SK-N-SH treated with all-trans-retinoic acid at 6 μM for 48 hours (cell line): ENCODE data around the gene LRRC7.

Experiments
- ARNTL ChIP-seq: fragments of 450-650 bp; formaldehyde crosslinking; IDR thresholded peaks from 2 replicates; pipeline ENCODE4 v1.5.0; 2020; ENCODE audit warnings: low read depth, mild to moderate bottlenecking, moderate library complexity, borderline replicate concordance
- BACH2 ChIP-seq: fragments of 250-450 bp; sonication (Bioruptor Pico); IDR thresholded peaks from 2 replicates; pipeline ENCODE4 v1.9.0; 2021; ENCODE audit warnings: mild to moderate bottlenecking, borderline replicate concordance
- CREB5 ChIP-seq: fragments of 250-450 bp; sonication (Bioruptor Pico); IDR thresholded peaks from 2 replicates; pipeline ENCODE4 v1.5.1; 2020; ENCODE audit warnings: low read depth, mild to moderate bottlenecking, moderate library complexity
- CSRNP3 ChIP-seq: fragments of 250-450 bp; sonication (Bioruptor Pico); IDR thresholded peaks from 2 replicates; pipeline ENCODE4 v1.5.1; 2021; ENCODE audit warnings: mild to moderate bottlenecking, moderate library complexity
- ESRRG ChIP-seq: fragments of 250-450 bp; sonication (Bioruptor Pico); IDR thresholded peaks from 2 replicates; pipeline ENCODE4 v1.6.1; 2021; ENCODE audit warnings: mild to moderate bottlenecking
- GLIS3 ChIP-seq: fragments of 250-450 bp; sonication (Bioruptor Pico); IDR thresholded peaks from 2 replicates; pipeline ENCODE4 v1.5.0; 2020; ENCODE audit warnings: mild to moderate bottlenecking, moderate library complexity
- ISL1 ChIP-seq: fragments of 250-450 bp; sonication (Bioruptor Pico); IDR thresholded peaks from 2 replicates; pipeline ENCODE4 v2.1.2; 2022; ENCODE audit warnings: mild to moderate bottlenecking, moderate library complexity
- OSR1 ChIP-seq: fragments of 250-450 bp; sonication (Bioruptor Pico); IDR thresholded peaks from 2 replicates; pipeline ENCODE4 v1.8.0; 2022; ENCODE audit warnings: moderate library complexity, mild to moderate bottlenecking, inconsistent platforms
- RARB ChIP-seq: fragments of 250-450 bp; sonication (Bioruptor Pico); IDR thresholded peaks from 2 replicates; pipeline ENCODE4 v1.8.0; 2021; ENCODE audit warnings: mild to moderate bottlenecking, moderate library complexity
- TCF4 ChIP-seq: fragments of 250-450 bp; sonication (Bioruptor Pico); IDR thresholded peaks from 2 replicates; pipeline ENCODE4 v1.8.0; 2021; ENCODE audit warnings: mild to moderate bottlenecking, moderate library complexity, borderline replicate concordance
- TOX ChIP-seq: fragments of 250-450 bp; sonication (Bioruptor Pico); IDR thresholded peaks from 2 replicates; pipeline ENCODE4 v1.8.0; 2021; ENCODE audit warnings: mild to moderate bottlenecking, moderate library complexity, borderline replicate concordance
- ZFP3 ChIP-seq: fragments of 250-450 bp; sonication (Bioruptor Pico); IDR thresholded peaks from 2 replicates; pipeline ENCODE4 v1.5.0; 2020; ENCODE audit warnings: mild to moderate bottlenecking, moderate library complexity
- ZFP30 ChIP-seq: fragments of 450-650 bp; formaldehyde crosslinking; IDR thresholded peaks from 2 replicates; pipeline ENCODE4 v1.5.0; 2022; ENCODE audit warnings: mild to moderate bottlenecking, moderate library complexity
- TF ChIP-seq, protein P1 (sequence below): fragments of 250-450 bp; sonication (Bioruptor Pico); IDR thresholded peaks from 2 replicates; pipeline ENCODE4 v1.8.0; 2020; ENCODE audit warnings: mild to moderate bottlenecking, moderate library complexity, borderline replicate concordance

GRCh38 chr1:70079546-70079945 is 511.8 kb downstream of the LRRC7 start:
- TF ChIP-seq, protein P1, sequence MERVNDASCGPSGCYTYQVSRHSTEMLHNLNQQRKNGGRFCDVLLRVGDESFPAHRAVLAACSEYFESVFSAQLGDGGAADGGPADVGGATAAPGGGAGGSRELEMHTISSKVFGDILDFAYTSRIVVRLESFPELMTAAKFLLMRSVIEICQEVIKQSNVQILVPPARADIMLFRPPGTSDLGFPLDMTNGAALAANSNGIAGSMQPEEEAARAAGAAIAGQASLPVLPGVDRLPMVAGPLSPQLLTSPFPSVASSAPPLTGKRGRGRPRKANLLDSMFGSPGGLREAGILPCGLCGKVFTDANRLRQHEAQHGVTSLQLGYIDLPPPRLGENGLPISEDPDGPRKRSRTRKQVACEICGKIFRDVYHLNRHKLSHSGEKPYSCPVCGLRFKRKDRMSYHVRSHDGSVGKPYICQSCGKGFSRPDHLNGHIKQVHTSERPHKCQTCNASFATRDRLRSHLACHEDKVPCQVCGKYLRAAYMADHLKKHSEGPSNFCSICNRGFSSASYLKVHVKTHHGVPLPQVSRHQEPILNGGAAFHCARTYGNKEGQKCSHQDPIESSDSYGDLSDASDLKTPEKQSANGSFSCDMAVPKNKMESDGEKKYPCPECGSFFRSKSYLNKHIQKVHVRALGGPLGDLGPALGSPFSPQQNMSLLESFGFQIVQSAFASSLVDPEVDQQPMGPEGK (CRISPR knock-in tag) = no peak
- TF ChIP-seq ZFP3 (CRISPR knock-in tag) (no peak), RARB (CRISPR knock-in tag) (no peak), GLIS3 (no peak), ARNTL (CRISPR knock-in tag) (no peak), TOX (no peak), ZFP30 (CRISPR knock-in tag) (no peak), CREB5 (CRISPR knock-in tag) (no peak), TCF4 (CRISPR knock-in tag) (no peak), ESRRG (CRISPR knock-in tag) (no peak), ISL1 (CRISPR knock-in tag) (no peak), BACH2 (CRISPR knock-in tag) (no peak), CSRNP3 (CRISPR knock-in tag) (no peak), OSR1 (CRISPR knock-in tag) (no peak)
